ENCODE measurements around the gene CRCP. TPM values are rescaled to one million over a fixed set of nuclear protein-coding genes. Genes with fewer than 3 reads are reported as not detected.
A peak's percentile ranks its signal among the peaks of the same experiment; 100 is the strongest.

The CRCP gene
- total and polyA plus RNA-seq, 10 of the 15 experiments (the other 5 are each of a cell fraction or from before 2014, with no cell fraction given) = 12.4 to 33.8 (median 29.1) TPM

- TF ChIP-seq, protein P1, sequence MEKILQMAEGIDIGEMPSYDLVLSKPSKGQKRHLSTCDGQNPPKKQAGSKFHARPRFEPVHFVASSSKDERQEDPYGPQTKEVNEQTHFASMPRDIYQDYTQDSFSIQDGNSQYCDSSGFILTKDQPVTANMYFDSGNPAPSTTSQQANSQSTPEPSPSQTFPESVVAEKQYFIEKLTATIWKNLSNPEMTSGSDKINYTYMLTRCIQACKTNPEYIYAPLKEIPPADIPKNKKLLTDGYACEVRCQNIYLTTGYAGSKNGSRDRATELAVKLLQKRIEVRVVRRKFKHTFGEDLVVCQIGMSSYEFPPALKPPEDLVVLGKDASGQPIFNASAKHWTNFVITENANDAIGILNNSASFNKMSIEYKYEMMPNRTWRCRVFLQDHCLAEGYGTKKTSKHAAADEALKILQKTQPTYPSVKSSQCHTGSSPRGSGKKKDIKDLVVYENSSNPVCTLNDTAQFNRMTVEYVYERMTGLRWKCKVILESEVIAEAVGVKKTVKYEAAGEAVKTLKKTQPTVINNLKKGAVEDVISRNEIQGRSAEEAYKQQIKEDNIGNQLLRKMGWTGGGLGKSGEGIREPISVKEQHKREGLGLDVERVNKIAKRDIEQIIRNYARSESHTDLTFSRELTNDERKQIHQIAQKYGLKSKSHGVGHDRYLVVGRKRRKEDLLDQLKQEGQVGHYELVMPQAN (conservative IDR thresholded peaks at IDR 0.05) = peak; percentile 89
- TF ChIP-seq PAX5 (IDR thresholded peaks at IDR 0.05; ENCODE audit: borderline replicate concordance, low read depth, low read length) = peak; percentile 41; the same call in 1 of the 2 replicates
- peak in 1 of 2 experiments; percentile 70; a peak in 2 of 4 replicates for TF ChIP-seq BHLHE40 (IDR thresholded peaks at IDR 0.05; ENCODE audit: borderline replicate concordance in 1 of 2, low read depth in 2 of 2, low read length in 1 of 2)
- peak; percentile 63; the same call in 1 of the 2 replicates for TF ChIP-seq RB1 (IDR thresholded peaks at IDR 0.05; ENCODE audit: borderline replicate concordance)
- peak; percentile 91 for TF ChIP-seq LARP7 (IDR thresholded peaks at IDR 0.05)
- peak; percentile 93 for TF ChIP-seq SP1 (IDR thresholded peaks at IDR 0.05; ENCODE audit: low read depth, low read length)
- TF ChIP-seq SIN3A (IDR thresholded peaks at IDR 0.05; ENCODE audit: low read depth, low read length) = peak; percentile 87; the same call in 1 of the 2 replicates
These were observed 38.8 kb upstream of the CRCP start, which contains the start of gene ASL (continued) for GRCh38 chr7:66075590-66076461.
